IPS-18c (cell line): ENCODE measurements around the gene TNPO1.

Experiments
- H3K4me3 ChIP-seq: 2 replicates; pipeline ENCODE4 v1.7.0; 2013; ENCODE audit warnings: low read depth, mild to moderate bottlenecking, low read length, moderate library complexity; ENCODE audit not compliant: insufficient read depth
- H3K9me3 ChIP-seq: one replicate; pipeline ENCODE4 v1.6.1; 2013; ENCODE audit warnings: mild to moderate bottlenecking, low read length, moderate library complexity; ENCODE audit not compliant: control insufficient read depth, insufficient read depth

TNPO1 gene

GRCh38 chr5:72940082-72940481 lies 123.6 kb downstream of the TNPO1 start:
- peaks cover 3% of the 10 kb centered on the region for H3K9me3 ChIP-seq
- no peak overlapping the region for H3K4me3 ChIP-seq

- Histone ChIP-seq H3K4me3 (no peak overlapping the region), H3K9me3 (no peaks in the 10 kb centered on the region)
Measured at GRCh38 chr5:72943307-72943706, 126.8 kb downstream of the TNPO1 start.

GRCh38 chr5:72947498-72947897 lies 131.0 kb downstream of the TNPO1 start:
- H3K4me3 ChIP-seq = no peak overlapping the region
- H3K9me3 ChIP-seq = no peaks in the 10 kb centered on the region

- Histone ChIP-seq H3K4me3 (no peak overlapping the region), H3K9me3 (no peaks in the 10 kb centered on the region)
Measured at GRCh38 chr5:72949481-72949880, 133.0 kb downstream of the TNPO1 start.

GRCh38 chr5:72951671-72952468 lies 135.4 kb downstream of the TNPO1 start:
- Histone ChIP-seq H3K4me3 (no peak overlapping the region), H3K9me3 (no peaks in the 10 kb centered on the region)

- no peak overlapping the region for H3K4me3 ChIP-seq
Measured at GRCh38 chr5:72954389-72954788, 137.9 kb downstream of the TNPO1 start.

GRCh38 chr5:72955143-72955767 lies 138.8 kb downstream of the TNPO1 start:
- H3K9me3 ChIP-seq = no peaks in the 10 kb centered on the region
- peak overlapping the region; percentile 77 for H3K4me3 ChIP-seq

More at GRCh38 chr5:72954389-72954788, 137.9 kb downstream of the TNPO1 start:
- no peaks in the 10 kb centered on the region for H3K9me3 ChIP-seq

GRCh38 chr5:72955768-72956323 lies 139.4 kb downstream of the TNPO1 start, which contains the start of gene FCHO2:
FCHO2 (plus strand) TSS chr5:72956041; CDS start chr5:72956097, 56 bp downstream.
- Histone ChIP-seq H3K4me3 (peak within 1 kb of the TSS; percentile 77), H3K9me3 (no peaks in the 10 kb centered on the region)

GRCh38 chr5:72956324-72957140 lies 140.1 kb downstream of the TNPO1 start:
- H3K9me3 ChIP-seq = no peaks in the 10 kb centered on the region
- peak overlapping the region; percentile 77 for H3K4me3 ChIP-seq

GRCh38 chr5:72957337-72957736 lies 140.9 kb downstream of the TNPO1 start:
- Histone ChIP-seq H3K9me3 (no peaks in the 10 kb centered on the region), H3K4me3 (no peak overlapping the region)

GRCh38 chr5:72959257-72959656 lies 142.8 kb downstream of the TNPO1 start:
- no peaks in the 10 kb centered on the region for H3K9me3 ChIP-seq
- H3K4me3 ChIP-seq = no peak overlapping the region
